ENCODE data around the gene PLEKHH2.

- TF ChIP-seq, protein P1, sequence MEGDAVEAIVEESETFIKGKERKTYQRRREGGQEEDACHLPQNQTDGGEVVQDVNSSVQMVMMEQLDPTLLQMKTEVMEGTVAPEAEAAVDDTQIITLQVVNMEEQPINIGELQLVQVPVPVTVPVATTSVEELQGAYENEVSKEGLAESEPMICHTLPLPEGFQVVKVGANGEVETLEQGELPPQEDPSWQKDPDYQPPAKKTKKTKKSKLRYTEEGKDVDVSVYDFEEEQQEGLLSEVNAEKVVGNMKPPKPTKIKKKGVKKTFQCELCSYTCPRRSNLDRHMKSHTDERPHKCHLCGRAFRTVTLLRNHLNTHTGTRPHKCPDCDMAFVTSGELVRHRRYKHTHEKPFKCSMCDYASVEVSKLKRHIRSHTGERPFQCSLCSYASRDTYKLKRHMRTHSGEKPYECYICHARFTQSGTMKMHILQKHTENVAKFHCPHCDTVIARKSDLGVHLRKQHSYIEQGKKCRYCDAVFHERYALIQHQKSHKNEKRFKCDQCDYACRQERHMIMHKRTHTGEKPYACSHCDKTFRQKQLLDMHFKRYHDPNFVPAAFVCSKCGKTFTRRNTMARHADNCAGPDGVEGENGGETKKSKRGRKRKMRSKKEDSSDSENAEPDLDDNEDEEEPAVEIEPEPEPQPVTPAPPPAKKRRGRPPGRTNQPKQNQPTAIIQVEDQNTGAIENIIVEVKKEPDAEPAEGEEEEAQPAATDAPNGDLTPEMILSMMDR (IDR thresholded peaks at IDR 0.05; ENCODE audit: insufficient read depth, low read length), result no peak
- TF ChIP-seq POLR2AphosphoS5 (IDR thresholded peaks at IDR 0.05; ENCODE audit: low read depth), result no peak
- no peak for TF ChIP-seq GABPA (IDR thresholded peaks at IDR 0.05; ENCODE audit: low read depth)
- no peak for TF ChIP-seq REST (IDR thresholded peaks at IDR 0.05; ENCODE audit: insufficient replicate concordance, low read depth)
- TF ChIP-seq SPI1 (IDR thresholded peaks at IDR 0.05; ENCODE audit: borderline replicate concordance, low read depth), result no peak
Measured at GRCh38 chr2:43714164-43714563, 77.1 kb downstream of the PLEKHH2 start.

All from HL-60 (cell line).